Nephron progenitor cell (in vitro differentiated cells): Measurements from ENCODE around the gene JADE2.

Experiments
- DNase-seq: peaks from one replicate; pipeline ENCODE4 v3.0.0; 2021
- H3K27ac Mint-ChIP-seq: 2 replicates; pipeline ENCODE4 v1.8.0; 2021; ENCODE audit warnings: mild to moderate bottlenecking, moderate library complexity, mixed read lengths
- H3K27me3 Mint-ChIP-seq: 2 replicates; pipeline ENCODE4 v1.8.0; 2021; ENCODE audit warnings: mild to moderate bottlenecking, low read depth, mixed read lengths; ENCODE audit not compliant: poor library complexity
- H3K36me3 Mint-ChIP-seq: 2 replicates; pipeline ENCODE4 v1.8.0; 2021; ENCODE audit warnings: low read depth, mixed read lengths
- H3K4me1 Mint-ChIP-seq: 2 replicates; pipeline ENCODE4 v1.8.0; 2021; ENCODE audit warnings: mixed read lengths
- H3K4me3 Mint-ChIP-seq: 2 replicates; pipeline ENCODE4 v1.8.0; 2021; ENCODE audit warnings: mild to moderate bottlenecking, moderate library complexity, mixed read lengths
- H3K9me3 Mint-ChIP-seq: 2 replicates; pipeline ENCODE4 v1.8.0; 2021; ENCODE audit warnings: mild to moderate bottlenecking, moderate library complexity, mixed read lengths
- TF ChIP-seq, protein P1 (sequence below): fragments of 200-600 bp; sonication (generic); IDR thresholded peaks from 2 replicates; pipeline ENCODE4 v1.5.0; 2021; ENCODE audit warnings: antibody characterized with exemption

The JADE2 gene

DNA sequence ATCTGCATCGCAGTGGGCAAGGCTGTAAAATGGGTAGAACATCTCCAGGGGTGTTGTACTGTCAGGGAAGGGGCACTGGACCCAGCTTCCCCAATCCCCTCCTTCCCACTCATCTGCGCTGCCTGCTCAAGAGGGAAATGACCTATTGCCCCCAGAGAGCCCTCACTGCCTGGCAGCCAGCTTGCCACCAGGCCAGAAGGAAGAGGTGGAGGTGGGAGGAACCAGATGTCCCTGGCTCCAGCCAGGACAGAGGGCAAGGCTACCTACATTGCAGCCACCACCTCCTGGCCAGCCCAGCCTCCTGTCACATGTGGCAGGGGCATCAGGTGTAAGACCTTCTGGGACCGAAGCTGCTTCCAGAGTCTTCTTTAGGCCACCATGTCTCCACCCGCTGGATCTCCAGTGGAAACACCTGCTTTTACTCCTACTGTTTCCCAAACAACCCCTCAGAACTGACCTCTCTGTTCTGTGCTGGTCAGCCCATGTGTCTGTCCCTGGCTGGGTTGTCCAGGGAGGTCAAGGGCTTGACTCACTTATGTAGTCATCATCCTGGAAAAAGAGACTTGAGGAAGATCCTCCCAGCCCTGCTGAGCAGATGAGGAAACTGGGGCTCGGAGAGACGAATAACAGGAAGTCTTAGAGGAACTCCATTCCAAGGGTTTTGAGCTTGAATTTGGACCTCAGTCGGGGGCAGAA lies 42.3 kb downstream of the JADE2 start:
- Mint-ChIP-seq H3K36me3 (no peaks in the 10 kb centered on the region), H3K4me3 (no peak overlapping the region), H3K4me1 (peaks cover 44% of the 10 kb centered on the region), H3K27ac (peak overlapping the region; percentile 95), H3K9me3 (no peaks in the 10 kb centered on the region), H3K27me3 (no peaks in the 10 kb centered on the region)
- TF ChIP-seq, protein P1, sequence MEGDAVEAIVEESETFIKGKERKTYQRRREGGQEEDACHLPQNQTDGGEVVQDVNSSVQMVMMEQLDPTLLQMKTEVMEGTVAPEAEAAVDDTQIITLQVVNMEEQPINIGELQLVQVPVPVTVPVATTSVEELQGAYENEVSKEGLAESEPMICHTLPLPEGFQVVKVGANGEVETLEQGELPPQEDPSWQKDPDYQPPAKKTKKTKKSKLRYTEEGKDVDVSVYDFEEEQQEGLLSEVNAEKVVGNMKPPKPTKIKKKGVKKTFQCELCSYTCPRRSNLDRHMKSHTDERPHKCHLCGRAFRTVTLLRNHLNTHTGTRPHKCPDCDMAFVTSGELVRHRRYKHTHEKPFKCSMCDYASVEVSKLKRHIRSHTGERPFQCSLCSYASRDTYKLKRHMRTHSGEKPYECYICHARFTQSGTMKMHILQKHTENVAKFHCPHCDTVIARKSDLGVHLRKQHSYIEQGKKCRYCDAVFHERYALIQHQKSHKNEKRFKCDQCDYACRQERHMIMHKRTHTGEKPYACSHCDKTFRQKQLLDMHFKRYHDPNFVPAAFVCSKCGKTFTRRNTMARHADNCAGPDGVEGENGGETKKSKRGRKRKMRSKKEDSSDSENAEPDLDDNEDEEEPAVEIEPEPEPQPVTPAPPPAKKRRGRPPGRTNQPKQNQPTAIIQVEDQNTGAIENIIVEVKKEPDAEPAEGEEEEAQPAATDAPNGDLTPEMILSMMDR: no peak
- no peak for DNase-seq

DNA sequence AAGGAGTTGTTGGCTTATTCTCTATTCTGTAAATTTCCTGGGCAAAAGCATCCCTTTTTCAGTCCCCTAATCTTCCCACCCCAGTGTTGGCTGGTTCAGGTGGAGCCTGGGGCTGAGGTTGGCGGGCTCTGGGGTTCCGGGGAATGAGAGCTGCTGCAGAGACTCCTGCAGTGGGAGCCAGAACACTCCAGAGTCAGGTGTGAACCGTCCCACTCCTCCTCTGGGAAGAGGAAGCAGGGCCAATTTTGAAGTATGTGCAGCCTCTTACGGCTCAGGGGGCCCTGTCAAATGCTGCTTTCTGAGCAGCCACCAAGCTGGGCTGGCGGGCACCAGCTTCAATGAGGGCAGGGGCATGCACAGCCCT lies 42.8 kb downstream of the JADE2 start:
- Mint-ChIP-seq H3K4me3 (no peak overlapping the region), H3K9me3 (no peaks in the 10 kb centered on the region), H3K36me3 (no peaks in the 10 kb centered on the region), H3K4me1 (peaks cover 44% of the 10 kb centered on the region), H3K27ac (no peak overlapping the region), H3K27me3 (no peaks in the 10 kb centered on the region)
- no peak for DNase-seq
- TF ChIP-seq, protein P1: no peak

- no peak overlapping the region for H3K4me3 Mint-ChIP-seq
- H3K4me1 Mint-ChIP-seq: peaks cover 44% of the 10 kb centered on the region
- H3K27me3 Mint-ChIP-seq: no peaks in the 10 kb centered on the region
- TF ChIP-seq, protein P1: no peak
- H3K36me3 Mint-ChIP-seq: no peaks in the 10 kb centered on the region
- peak; percentile 68 for DNase-seq
- H3K27ac Mint-ChIP-seq: peak overlapping the region; percentile 96
- no peaks in the 10 kb centered on the region for H3K9me3 Mint-ChIP-seq
These were observed 43.6 kb downstream of the JADE2 start for GRCh38 chr5:134568761-134569695.

DNA sequence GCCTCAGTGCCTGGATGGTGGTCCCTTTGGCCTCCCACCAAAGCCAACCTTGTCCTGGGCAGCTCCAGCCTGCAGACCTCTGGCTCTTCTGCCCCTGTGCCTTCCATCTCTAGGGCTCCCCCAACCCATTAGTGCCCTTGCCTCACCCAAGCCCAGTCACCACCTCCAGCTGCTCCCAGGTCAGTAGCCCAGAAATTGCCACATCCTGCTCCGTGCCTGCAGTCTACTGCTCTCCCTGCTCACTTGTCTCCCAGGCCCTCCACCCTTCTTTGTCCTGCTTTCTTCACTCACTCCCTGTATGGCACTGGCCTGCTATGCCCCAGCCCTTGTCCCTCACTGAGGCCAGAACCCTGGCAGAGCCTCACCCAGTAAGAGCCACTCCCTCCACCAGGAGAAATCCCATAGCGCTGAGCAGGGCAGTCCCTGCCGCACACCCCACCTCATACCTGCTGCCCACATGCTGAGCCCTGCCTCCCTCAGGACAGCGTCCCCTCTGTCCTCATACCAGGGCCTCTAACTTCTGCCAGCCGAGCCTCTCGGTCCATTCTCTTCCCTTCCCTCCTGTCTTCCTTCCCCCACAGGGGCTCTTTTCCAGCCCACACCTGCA lies 44.4 kb downstream of the JADE2 start:
- H3K4me1 Mint-ChIP-seq: peaks cover 50% of the 10 kb centered on the region
- H3K27ac Mint-ChIP-seq: peak overlapping the region; percentile 96
- H3K36me3 Mint-ChIP-seq: no peaks in the 10 kb centered on the region
- TF ChIP-seq, protein P1: no peak
- no peak for DNase-seq
- H3K27me3 Mint-ChIP-seq: no peaks in the 10 kb centered on the region
- no peak overlapping the region for H3K4me3 Mint-ChIP-seq
- H3K9me3 Mint-ChIP-seq: no peaks in the 10 kb centered on the region

- Mint-ChIP-seq H3K36me3 (no peaks in the 10 kb centered on the region), H3K4me1 (peaks cover 55% of the 10 kb centered on the region)
- DNase-seq: no peak
These were observed 44.9 kb downstream of the JADE2 start for GRCh38 chr5:134570365-134570758.

More at GRCh38 chr5:134570365-134570758, 44.9 kb downstream of the JADE2 start:
- TF ChIP-seq, protein P1: no peak
- Mint-ChIP-seq H3K4me3 (no peak overlapping the region), H3K27me3 (no peaks in the 10 kb centered on the region), H3K27ac (peak overlapping the region; percentile 96), H3K9me3 (no peaks in the 10 kb centered on the region)
